Mesenchymal stem cell (in vitro differentiated cells and primary cell): ENCODE results near the gene STK4.
A peak's percentile ranks its signal among the peaks of the same experiment; 100 is the strongest.

Source experiments
- DNase-seq: peaks from one replicate; pipeline ENCODE4 v3.0.0-alpha.2; 2013
- H2AFZ ChIP-seq: one replicate; pipeline ENCODE4 v1.6.1; 2013; ENCODE audit warnings: low read depth, mild to moderate bottlenecking, control low read depth, inconsistent platforms, low read length, moderate library complexity
- H2AK5ac ChIP-seq: 2 replicates; pipeline ENCODE4 v1.6.1; 2013; ENCODE audit warnings: low read length, moderate library complexity, mild to moderate bottlenecking, inconsistent platforms; ENCODE audit not compliant: severe bottlenecking
- H2BK120ac ChIP-seq: one replicate; pipeline ENCODE4 v1.6.1; 2013; ENCODE audit warnings: low read depth, mild to moderate bottlenecking, inconsistent platforms, low read length, moderate library complexity
- H2BK12ac ChIP-seq, 2 experiments: one replicate each; pipeline ENCODE4 v1.6.1; 2013; ENCODE audit warnings: inconsistent platforms in 2 of 2, low read length in 2 of 2, mild to moderate bottlenecking in 2 of 2, moderate library complexity in 2 of 2, control low read depth in 1 of 2
- H2BK15ac ChIP-seq: one replicate; pipeline ENCODE4 v1.6.1; 2013; ENCODE audit warnings: mild to moderate bottlenecking, low read depth, inconsistent platforms; ENCODE audit not compliant: poor library complexity, severe bottlenecking
- H2BK5ac ChIP-seq: 2 replicates; pipeline ENCODE4 v1.6.1; 2013; ENCODE audit warnings: low read depth, mild to moderate bottlenecking, low read length, control low read depth, inconsistent platforms; ENCODE audit not compliant: poor library complexity, severe bottlenecking
- H3K14ac ChIP-seq, 2 experiments: one replicate each; pipeline ENCODE4 v1.6.1; 2013; ENCODE audit warnings: inconsistent platforms in 2 of 2, low read length in 2 of 2, control low read depth in 1 of 2, mild to moderate bottlenecking in 1 of 2, moderate library complexity in 1 of 2
- H3K18ac ChIP-seq, 2 experiments: one replicate each; pipeline ENCODE4 v1.6.1; 2013; ENCODE audit warnings: inconsistent platforms in 2 of 2, low read length in 2 of 2, control low read depth in 1 of 2, low read depth in 1 of 2, mild to moderate bottlenecking in 1 of 2
- H3K23ac ChIP-seq, 2 experiments: one replicate each; pipeline ENCODE4 v1.6.1; 2013; ENCODE audit warnings: inconsistent platforms in 2 of 2, low read length in 2 of 2, mild to moderate bottlenecking in 2 of 2, moderate library complexity in 2 of 2, control low read depth in 1 of 2
- H3K27ac ChIP-seq: 2 replicates; pipeline ENCODE4 v1.5.1; 2013; ENCODE audit warnings: mild to moderate bottlenecking, moderate library complexity, low read length, control low read depth, inconsistent platforms; ENCODE audit not compliant: poor library complexity, severe bottlenecking
- H3K27me3 ChIP-seq, 2 experiments: 2 replicates each; pipeline versions ENCODE4 v1.6.1 to v1.7.0; 2013; ENCODE audit warnings: low read length in 2 of 2, mild to moderate bottlenecking in 2 of 2, moderate library complexity in 2 of 2, control low read depth in 1 of 2, inconsistent platforms in 1 of 2; ENCODE audit not compliant: control insufficient read depth in 1 of 2, insufficient read depth in 1 of 2
- H3K36me3 ChIP-seq, 2 experiments: 2 replicates each; pipeline versions ENCODE4 v1.6.1 to v1.7.0; 2013; ENCODE audit warnings: low read length in 2 of 2, control low read depth in 1 of 2, inconsistent platforms in 1 of 2, low read depth in 1 of 2, mild to moderate bottlenecking in 1 of 2; ENCODE audit not compliant: insufficient read depth in 2 of 2, control insufficient read depth in 1 of 2
- H3K4ac ChIP-seq, 2 experiments: one replicate each; pipeline ENCODE4 v1.6.1; 2013; ENCODE audit warnings: inconsistent platforms in 2 of 2, low read length in 2 of 2, mild to moderate bottlenecking in 2 of 2, moderate library complexity in 2 of 2, control low read depth in 1 of 2, low read depth in 1 of 2
- H3K4me1 ChIP-seq: 2 replicates; pipeline ENCODE4 v1.6.1; 2013; ENCODE audit warnings: low read depth, low read length, control low read depth; ENCODE audit not compliant: control insufficient read depth, insufficient read depth
- H3K4me2 ChIP-seq: 2 replicates; pipeline ENCODE4 v1.6.1; 2013; ENCODE audit warnings: low read length, mild to moderate bottlenecking, inconsistent platforms; ENCODE audit not compliant: poor library complexity, severe bottlenecking
- H3K4me3 ChIP-seq, 2 experiments: 2 replicates each; pipeline versions ENCODE4 v1.5.1 to v1.7.0; 2013; ENCODE audit warnings: low read length in 2 of 2, mild to moderate bottlenecking in 2 of 2, control low read depth in 1 of 2, low read depth in 1 of 2; ENCODE audit not compliant: insufficient read depth in 1 of 2
- H3K79me1 ChIP-seq: replicated peaks from 2 replicates; pipeline ENCODE4 v1.6.1; 2013; ENCODE audit warnings: mild to moderate bottlenecking, control low read depth, low read length, inconsistent platforms; ENCODE audit not compliant: poor library complexity, severe bottlenecking
- H3K9ac ChIP-seq: 2 replicates; pipeline ENCODE4 v1.7.0; 2013; ENCODE audit warnings: mild to moderate bottlenecking, low read length, moderate library complexity
- H3K9me3 ChIP-seq: 2 replicates; pipeline ENCODE4 v1.7.0; 2013; ENCODE audit warnings: mild to moderate bottlenecking, low read length; ENCODE audit not compliant: control insufficient read depth
- H4K8ac ChIP-seq: one replicate; pipeline ENCODE4 v1.6.1; 2013; ENCODE audit warnings: inconsistent platforms, mild to moderate bottlenecking, low read length, moderate library complexity
- H4K91ac ChIP-seq: one replicate; pipeline ENCODE4 v1.6.1; 2013; ENCODE audit warnings: mild to moderate bottlenecking, low read length, inconsistent platforms
- WGBS: methylation state at CpG from one replicate; pipeline ENCODE4 v1.1.7; 2013; ENCODE audit warnings: mixed read lengths; 5-methylcytosine and 5-hydroxymethylcytosine counted together

STK4 gene

DNA sequence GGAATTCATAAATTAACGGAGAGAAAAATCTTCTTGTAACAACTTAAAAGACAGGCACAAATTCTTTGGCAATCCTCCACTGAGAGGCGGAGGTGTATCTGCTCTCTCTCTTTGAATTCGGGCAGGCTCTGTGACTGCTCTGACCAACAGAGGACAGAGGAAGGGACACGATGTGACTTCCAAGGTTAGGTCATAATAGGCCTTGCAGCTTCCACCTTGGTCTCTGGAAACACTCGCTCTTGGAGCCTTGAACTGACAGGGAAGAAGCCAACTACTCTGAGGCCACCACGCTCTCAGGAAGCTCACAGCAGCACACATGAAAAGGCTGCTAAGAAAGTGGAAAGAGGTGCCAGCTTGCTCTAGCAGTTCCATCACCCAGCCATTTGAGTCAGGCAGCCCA, 21.1 kb upstream of the STK4 start:
- no peak overlapping the region for H2AK5ac ChIP-seq
- no peak overlapping the region for H3K4ac ChIP-seq
- H3K23ac ChIP-seq = no peak overlapping the region
- no peaks in the 10 kb centered on the region for H3K27me3 ChIP-seq
- H4K8ac ChIP-seq = no peak overlapping the region
- 98% methylated on average over 6 of the region's 6 CpGs for WGBS
- peaks cover 45 to 99% of the 10 kb centered on the region in 2 experiments for H3K36me3 ChIP-seq
- H3K18ac ChIP-seq = no peak overlapping the region
- H2BK12ac ChIP-seq = no peak overlapping the region
- H2BK120ac ChIP-seq = no peak overlapping the region
- peaks cover 6% of the 10 kb centered on the region for H3K4me1 ChIP-seq
- DNase-seq = no peak
- H3K14ac ChIP-seq = no peak overlapping the region
- peaks cover 28% of the 10 kb centered on the region for H3K79me1 ChIP-seq
- H2AFZ ChIP-seq = no peak overlapping the region
- no peak overlapping the region for H3K4me2 ChIP-seq
- H3K9ac ChIP-seq = no peak overlapping the region
- H2BK5ac ChIP-seq = no peak overlapping the region
- H3K4me3 ChIP-seq = no peak overlapping the region
- H3K27ac ChIP-seq = no peak overlapping the region
- no peak overlapping the region for H4K91ac ChIP-seq
- H3K9me3 ChIP-seq = no peaks in the 10 kb centered on the region
- H2BK15ac ChIP-seq = no peak overlapping the region

DNA sequence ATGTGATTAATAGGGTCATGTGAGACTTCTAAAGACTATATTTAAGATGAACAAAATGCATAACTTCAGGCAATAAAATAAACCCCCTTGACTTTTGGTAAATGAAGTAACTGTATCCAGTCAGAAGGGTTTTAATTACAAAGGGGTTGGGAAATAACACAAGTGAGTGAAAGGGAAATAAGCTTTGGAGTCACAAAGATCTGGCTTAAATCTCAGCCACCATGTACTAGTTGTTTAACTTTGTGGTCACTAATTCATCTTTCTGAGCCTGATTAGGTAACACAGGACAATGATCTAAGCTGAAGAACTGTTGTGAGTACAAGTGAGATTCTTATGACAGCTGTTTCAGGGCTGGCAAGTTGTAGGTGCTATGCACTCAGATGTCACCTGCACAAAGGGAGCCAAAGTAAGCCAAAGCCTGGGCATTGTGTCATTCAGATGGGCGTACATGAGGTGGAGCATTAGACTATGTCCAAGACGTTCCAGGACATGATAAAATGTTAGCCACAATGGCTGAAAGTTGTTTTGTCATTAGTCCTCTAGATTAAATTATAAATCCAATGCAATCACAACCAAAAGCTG, 19.9 kb upstream of the STK4 start:
- WGBS = 100% methylated on average over 2 of the region's 2 CpGs
- H2AFZ ChIP-seq = no peak overlapping the region
- peak; percentile 25 for DNase-seq

DNA sequence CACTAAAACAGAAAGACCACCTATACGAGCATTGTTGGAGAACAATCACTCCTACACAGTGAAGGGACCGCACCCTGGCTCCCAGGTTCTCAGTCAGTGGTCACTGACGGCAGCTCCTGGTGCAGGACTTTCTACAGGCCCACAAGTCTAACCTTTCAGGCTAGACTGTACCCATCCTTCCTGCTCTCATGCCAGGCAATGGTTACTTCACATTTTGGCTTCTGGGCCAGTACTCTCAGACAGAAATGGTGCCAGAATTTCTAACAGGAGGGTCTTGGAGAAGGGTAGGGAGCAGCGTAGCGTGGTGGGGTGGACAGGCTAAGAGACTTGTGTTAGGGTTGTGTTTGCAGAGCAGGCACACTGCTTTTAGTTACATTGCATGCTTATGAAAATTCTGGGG, 18.2 kb upstream of the STK4 start:
- H3K18ac ChIP-seq = no peak overlapping the region
- peaks cover 37 to 99% of the 10 kb centered on the region in 2 experiments for H3K36me3 ChIP-seq
- no peak overlapping the region for H3K14ac ChIP-seq
- H3K9ac ChIP-seq = no peak overlapping the region
- no peaks in the 10 kb centered on the region for H3K27me3 ChIP-seq
- no peak overlapping the region for H3K4ac ChIP-seq
- peaks cover 6% of the 10 kb centered on the region for H3K4me1 ChIP-seq
- H4K8ac ChIP-seq = no peak overlapping the region
- H3K9me3 ChIP-seq = no peaks in the 10 kb centered on the region
- H2BK120ac ChIP-seq = no peak overlapping the region
- H2BK12ac ChIP-seq = no peak overlapping the region
- no peak for DNase-seq
- H3K23ac ChIP-seq = no peak overlapping the region
- H3K79me1 ChIP-seq = peaks cover 32% of the 10 kb centered on the region
- 98% methylated on average over 5 of the region's 5 CpGs for WGBS
- H3K27ac ChIP-seq = peak overlapping the region; percentile 12
- H3K4me2 ChIP-seq = no peak overlapping the region
- H2BK15ac ChIP-seq = no peak overlapping the region
- no peak overlapping the region for H3K4me3 ChIP-seq
- no peak overlapping the region for H2BK5ac ChIP-seq
- H2AFZ ChIP-seq = no peak overlapping the region
- H4K91ac ChIP-seq = no peak overlapping the region
- peak overlapping the region; percentile 31 for H2AK5ac ChIP-seq

More for the DNA sequence above, 19.9 kb upstream of the STK4 start:
- H3K36me3 ChIP-seq = peaks cover 44 to 99% of the 10 kb centered on the region in 2 experiments
- no peak overlapping the region for H2BK120ac ChIP-seq
- H4K91ac ChIP-seq = no peak overlapping the region
- H3K4me3 ChIP-seq = no peak overlapping the region
- H2AK5ac ChIP-seq = no peak overlapping the region
- H2BK5ac ChIP-seq = no peak overlapping the region
- no peak overlapping the region for H3K4me2 ChIP-seq
- H4K8ac ChIP-seq = no peak overlapping the region
- H3K18ac ChIP-seq = no peak overlapping the region
- no peak overlapping the region for H3K4ac ChIP-seq
- H2BK12ac ChIP-seq = no peak overlapping the region
- H2BK15ac ChIP-seq = no peak overlapping the region
- peaks cover 6% of the 10 kb centered on the region for H3K4me1 ChIP-seq
- no peak overlapping the region for H3K9ac ChIP-seq
- peaks cover 25% of the 10 kb centered on the region for H3K79me1 ChIP-seq
- H3K27ac ChIP-seq = no peak overlapping the region
- H3K9me3 ChIP-seq = no peaks in the 10 kb centered on the region
- H3K14ac ChIP-seq = no peak overlapping the region
- H3K27me3 ChIP-seq = no peaks in the 10 kb centered on the region
- no peak overlapping the region for H3K23ac ChIP-seq

DNA sequence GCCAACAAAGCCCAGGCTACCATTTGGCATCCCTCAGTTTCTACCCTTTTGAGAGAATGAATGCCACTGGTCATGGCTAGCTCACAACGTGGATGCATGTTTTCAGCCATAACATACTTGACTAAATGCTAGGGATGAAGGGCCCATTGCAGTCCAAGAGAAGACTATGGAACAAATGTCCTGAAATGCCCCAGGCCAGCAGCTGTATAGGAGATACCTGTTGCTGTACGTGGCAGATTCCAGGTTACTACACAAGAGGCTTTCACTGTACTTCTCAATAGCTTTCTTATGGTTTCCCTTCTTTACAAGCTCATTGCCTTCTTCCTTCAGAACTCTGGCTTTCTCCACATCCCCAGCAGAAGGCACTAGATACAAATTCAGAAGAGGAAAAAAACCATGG, 17.8 kb upstream of the STK4 start:
- H4K8ac ChIP-seq = no peak overlapping the region
- no peak overlapping the region for H3K27ac ChIP-seq
- H3K27me3 ChIP-seq = no peaks in the 10 kb centered on the region
- no peak for DNase-seq
- no peak overlapping the region for H3K4ac ChIP-seq
- H3K14ac ChIP-seq = no peak overlapping the region
- H3K23ac ChIP-seq = no peak overlapping the region
- H2BK15ac ChIP-seq = no peak overlapping the region
- H2AFZ ChIP-seq = no peak overlapping the region
- no peak overlapping the region for H3K18ac ChIP-seq
- no peak overlapping the region for H3K4me2 ChIP-seq
- H2BK12ac ChIP-seq = no peak overlapping the region
- H3K4me1 ChIP-seq = peaks cover 6% of the 10 kb centered on the region
- H3K9ac ChIP-seq = no peak overlapping the region
- no peak overlapping the region for H2AK5ac ChIP-seq
- H3K79me1 ChIP-seq = peaks cover 28% of the 10 kb centered on the region
- WGBS = 92% methylated on average over 2 of the region's 2 CpGs
- H4K91ac ChIP-seq = no peak overlapping the region
- no peaks in the 10 kb centered on the region for H3K9me3 ChIP-seq
- no peak overlapping the region for H2BK5ac ChIP-seq
- H3K4me3 ChIP-seq = no peak overlapping the region
- no peak overlapping the region for H2BK120ac ChIP-seq
- peaks cover 34 to 99% of the 10 kb centered on the region in 2 experiments for H3K36me3 ChIP-seq
